ENCODE measurements around the gene PRKAR1B.

- TF ChIP-seq POLR2A (IDR thresholded peaks at IDR 0.05) (no peak), CTCF (IDR thresholded peaks at IDR 0.05 in 4 of 5, conservative IDR thresholded peaks at IDR 0.05 in 1 of 5) (no peak)
These were observed 23.2 kb upstream of the PRKAR1B start for GRCh38 chr7:750111-750905.

All from gastrocnemius medialis (tissue), 4 donors.